Adrenal gland (tissue), 5 donors: ENCODE results near the gene SLC17A3.

Experiments used
- CTCF ChIP-seq, 6 experiments: fragments of 450-650 bp in 4 of 6; fragments of 200-600 bp in 2 of 6; sonication (generic) in 1 of 6; IDR thresholded peaks; 1 replicate in 5 of 6; 2 replicates in 1 of 6; pipeline versions ENCODE4 v1.5.1 to v1.8.0; 2016 to 2021; ENCODE audit warnings: antibody characterized with exemption in 6 of 6, mild to moderate bottlenecking in 2 of 6, moderate library complexity in 1 of 6
- POLR2A ChIP-seq, 2 donors: fragments of 450-650 bp; IDR thresholded peaks; one replicate each; pipeline ENCODE4 v1.6.1; 2017; ENCODE audit warnings: antibody characterized with exemption in 2 of 2, mild to moderate bottlenecking in 2 of 2, moderate library complexity in 1 of 2
- donor health status: DM: no; HTN: no; CAD: no.

DNA sequence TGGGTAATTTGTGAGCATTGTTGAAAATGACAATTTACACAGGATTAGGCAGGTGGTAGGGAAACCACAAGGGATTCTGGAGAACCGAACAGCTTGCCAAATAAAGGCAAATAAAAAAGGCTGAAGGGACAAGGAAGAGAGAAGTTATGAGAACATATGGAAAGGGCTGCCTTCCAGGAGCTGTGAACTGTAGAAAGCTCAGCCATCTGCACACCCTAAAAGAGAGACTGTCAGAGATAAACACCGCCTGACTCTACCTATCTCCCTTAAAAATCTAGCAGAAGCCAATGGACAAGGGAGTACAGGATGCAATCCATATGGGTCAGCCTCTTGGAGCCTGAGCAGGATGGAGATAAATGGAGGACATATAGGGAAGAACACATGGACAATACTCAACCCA lies 29.5 kb downstream of the SLC17A3 start:
- TF ChIP-seq CTCF (IDR thresholded peaks at IDR 0.05) (no peak), POLR2A (IDR thresholded peaks at IDR 0.05) (no peak)
